Vagina (tissue), 2 donors: Measurements from ENCODE around the gene FXYD6.

Experiments used
- CTCF ChIP-seq, 3 experiments: fragments of 450-650 bp in 2 of 3; fragments of 200-600 bp in 1 of 3; sonication (generic) in 1 of 3; IDR thresholded peaks; one replicate each; pipeline ENCODE4 v1.5.1; 2017 to 2019; ENCODE audit warnings: antibody characterized with exemption in 3 of 3, mild to moderate bottlenecking in 2 of 3, moderate library complexity in 2 of 3
- POLR2A ChIP-seq, 2 donors: fragments of 450-650 bp; IDR thresholded peaks; one replicate each; pipeline ENCODE4 v1.6.1; 2017; ENCODE audit warnings: antibody characterized with exemption in 2 of 2, mild to moderate bottlenecking in 2 of 2, moderate library complexity in 2 of 2
- POLR2AphosphoS5 ChIP-seq, 2 donors: sonication (generic); formaldehyde crosslinking; IDR thresholded peaks; one replicate each; pipeline ENCODE4 v1.9.0; 2017; ENCODE audit warnings: antibody characterized with exemption in 2 of 2, mild to moderate bottlenecking in 2 of 2, low read depth in 1 of 2; ENCODE audit not compliant: insufficient read depth in 1 of 2

- TF ChIP-seq CTCF (IDR thresholded peaks at IDR 0.05) (no peak), POLR2A (IDR thresholded peaks at IDR 0.05) (no peak), POLR2AphosphoS5 (IDR thresholded peaks at IDR 0.05; ENCODE audit: insufficient read depth in 1 of 2, low read depth in 1 of 2) (no peak)
Measured at GRCh38 chr11:117908959-117909610, 32.6 kb upstream of the FXYD6 start.
